Measurements from ENCODE around the gene RFX1.
"Not testable (repeated sequence)": the region's sequence is repeated elsewhere in the genome, so short reads cannot be mapped to it uniquely, and the experiment has no call there.

RFX1 gene

GRCh38 chr19:14026652-14027192 is 20.6 kb upstream of the RFX1 start:
- DNase-seq = not testable (repeated sequence)

DNA sequence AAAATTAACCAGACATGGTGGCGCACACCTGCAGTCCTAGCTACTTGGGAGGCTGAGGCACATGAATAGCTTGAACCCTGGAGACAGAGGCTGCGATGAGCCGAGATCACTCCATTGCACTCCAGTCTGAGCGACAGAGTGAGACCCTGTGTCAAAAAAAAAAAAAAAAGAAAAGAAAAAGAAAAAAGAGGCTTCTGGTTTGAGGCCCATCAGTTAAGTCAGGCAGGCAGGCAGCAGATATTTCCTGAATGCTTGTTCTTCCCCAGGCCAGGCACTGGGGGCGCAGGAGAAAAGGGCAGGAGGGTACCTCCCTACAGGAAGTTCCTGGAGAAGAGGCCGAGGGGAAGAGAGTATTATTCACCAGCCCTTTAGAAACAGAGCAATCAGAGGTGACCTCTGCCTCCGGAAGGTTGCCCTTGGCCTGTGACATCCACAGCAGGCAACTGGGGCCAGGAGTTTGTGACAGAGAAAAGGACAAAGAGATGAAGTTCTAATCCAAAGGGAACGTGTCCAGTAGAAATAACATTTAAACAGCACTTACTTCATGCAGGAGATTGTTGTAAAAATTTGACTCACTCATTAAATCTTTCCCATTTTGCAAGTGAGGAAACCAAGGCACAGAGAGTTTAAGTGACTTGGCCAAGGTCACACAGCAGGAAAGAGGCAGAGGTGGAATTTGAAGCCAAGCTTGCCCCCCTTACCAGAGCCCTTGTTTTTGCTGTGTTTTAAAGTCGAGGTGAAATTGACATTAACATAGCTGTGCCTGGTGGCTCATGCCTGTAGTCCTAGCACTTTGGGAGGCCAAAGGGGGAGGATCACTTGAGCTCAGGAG is 17.5 kb upstream of the RFX1 start:
- peak; percentile 39 for DNase-seq

DNA sequence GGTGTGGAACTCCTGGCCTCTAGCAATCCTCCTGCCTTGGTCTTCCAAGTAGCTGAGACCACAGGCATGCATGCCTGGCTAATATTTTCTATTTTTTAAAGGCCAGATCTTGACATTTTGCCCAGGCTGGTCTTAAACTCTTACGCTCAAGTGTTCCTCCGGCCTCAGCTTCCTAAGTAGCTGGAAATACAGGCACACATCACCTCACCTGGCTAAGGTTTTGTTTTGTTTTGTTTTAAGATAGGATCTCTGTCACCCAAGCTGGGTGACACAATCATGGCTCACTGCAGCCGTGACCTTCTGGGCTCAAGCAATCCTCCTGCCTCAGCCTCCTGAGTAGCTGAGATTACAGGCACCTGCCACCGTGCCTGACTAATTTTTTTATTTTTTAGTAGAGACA is 16.3 kb upstream of the RFX1 start:
- DNase-seq = no peak

DNA sequence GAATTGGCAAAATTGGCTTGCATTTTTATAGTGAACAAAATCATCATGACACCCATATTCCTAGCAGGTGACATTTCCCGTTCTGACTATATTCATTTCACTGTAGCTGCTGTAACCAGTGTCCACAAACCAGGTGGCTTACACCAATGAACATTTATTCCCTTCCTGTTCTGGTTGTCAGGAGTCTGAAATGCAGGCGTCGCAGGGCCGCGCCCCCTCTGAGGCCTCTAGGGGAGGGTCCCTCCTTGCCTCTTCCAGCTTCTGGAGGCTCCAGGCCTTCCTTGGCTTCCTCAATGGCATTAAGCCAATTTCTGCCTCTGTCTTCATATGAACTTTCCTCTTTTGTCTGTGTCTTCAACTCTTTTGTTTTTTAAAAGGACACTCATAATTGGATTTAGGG is 15.4 kb upstream of the RFX1 start:
- no peak for DNase-seq

DNA sequence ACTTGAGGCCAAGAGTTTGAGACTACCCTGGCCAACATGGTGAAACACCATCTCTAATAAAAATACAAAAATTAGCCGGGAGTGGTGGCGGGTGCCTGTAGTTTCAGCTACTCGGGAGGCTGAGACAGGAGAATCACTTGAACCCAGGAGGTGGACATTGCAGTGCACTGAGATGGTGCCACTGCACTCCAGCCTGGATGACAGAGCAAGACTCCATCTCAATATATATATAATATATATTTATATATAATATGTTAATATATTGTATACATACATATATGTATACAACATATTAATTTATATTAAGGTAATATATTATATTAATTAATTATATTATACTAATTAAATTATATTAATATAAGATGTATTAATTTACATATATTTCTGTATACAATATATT is 13.6 kb upstream of the RFX1 start:
- not testable (repeated sequence) for DNase-seq

DNA sequence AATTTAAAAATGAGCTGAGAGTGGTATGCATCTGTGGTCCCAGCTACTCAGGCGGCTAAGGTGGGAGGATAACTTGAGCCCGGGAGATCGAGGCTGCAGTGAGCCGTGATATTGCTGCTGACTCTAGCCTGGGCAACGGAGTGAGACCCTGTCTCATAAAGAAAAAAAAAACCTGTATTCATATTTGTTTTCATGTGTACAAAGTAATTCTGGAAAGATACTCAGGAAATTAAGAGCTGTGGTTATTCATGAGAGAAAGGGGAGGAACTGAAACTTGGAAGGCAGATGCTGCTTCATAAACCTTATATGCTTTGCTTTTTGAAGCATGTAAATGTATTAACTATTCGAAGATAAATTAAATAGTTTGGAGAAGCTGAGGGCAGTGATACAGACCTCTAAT is 13.0 kb upstream of the RFX1 start:
- DNase-seq = no peak

DNA sequence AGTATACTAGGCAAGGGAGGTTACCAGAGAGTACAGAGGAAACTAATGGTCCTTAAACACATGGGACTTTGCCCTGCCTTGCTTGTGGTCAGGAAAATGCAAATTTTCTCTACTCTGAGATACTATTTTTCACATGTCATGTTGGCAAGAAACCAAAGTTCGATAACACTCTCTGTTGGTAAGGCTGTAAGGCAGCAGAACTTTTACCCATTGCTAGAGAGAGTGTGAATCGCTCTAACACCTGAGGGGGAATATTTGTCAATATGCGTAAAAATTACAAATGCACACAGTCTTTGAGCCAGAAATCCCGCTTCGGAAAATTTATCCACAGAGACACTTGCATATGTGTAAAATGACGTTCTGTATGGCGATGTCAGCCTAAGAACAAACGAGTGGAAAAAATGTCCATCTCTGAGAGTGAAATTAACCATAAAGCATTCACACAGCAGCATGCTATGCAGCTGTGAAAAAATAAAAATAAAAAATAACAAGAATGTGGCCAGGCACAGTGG is 9.5 kb upstream of the RFX1 start:
- no peak for DNase-seq

GRCh38 chr19:14012378-14012915 is 6.3 kb upstream of the RFX1 start:
- no peak for DNase-seq

DNA sequence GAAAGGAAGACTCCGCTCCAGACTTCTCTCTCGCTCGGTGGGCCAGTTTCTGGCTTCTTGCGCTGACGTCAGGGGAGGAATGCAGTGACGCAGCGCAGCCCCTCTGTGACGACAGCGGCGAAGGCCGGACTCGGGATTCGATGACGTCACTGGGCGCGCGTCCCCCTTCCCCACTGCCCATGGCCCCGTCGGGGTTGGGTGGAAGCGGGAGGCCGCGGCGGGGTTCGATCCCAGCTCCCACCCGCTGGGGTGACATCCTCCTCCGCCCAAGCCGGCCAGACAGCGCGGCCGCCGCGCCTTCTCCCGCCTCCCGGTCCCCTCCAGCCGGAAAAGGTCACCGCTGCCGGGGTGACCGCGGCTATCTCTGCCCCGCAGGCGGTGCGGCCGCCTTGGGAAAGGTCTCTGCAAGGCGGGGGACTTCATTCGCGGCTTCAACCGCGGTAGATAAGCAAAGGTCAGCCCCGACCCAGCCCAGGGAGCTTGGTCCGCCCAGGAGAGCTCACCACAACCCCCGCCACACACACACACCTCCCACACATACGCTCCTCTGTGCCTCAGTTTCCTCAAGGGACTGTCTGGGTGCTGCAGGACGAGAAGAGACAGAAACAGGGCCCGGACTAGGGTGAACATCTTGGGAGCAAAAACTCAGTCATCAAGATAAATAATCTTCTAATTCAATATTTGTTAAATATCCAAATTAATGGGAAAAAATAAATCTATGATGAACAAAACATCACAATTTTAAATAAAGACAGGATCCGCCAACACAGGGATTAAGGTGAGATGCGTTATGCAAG is 844 bp upstream of the RFX1 start:
- no peak for DNase-seq

DNA sequence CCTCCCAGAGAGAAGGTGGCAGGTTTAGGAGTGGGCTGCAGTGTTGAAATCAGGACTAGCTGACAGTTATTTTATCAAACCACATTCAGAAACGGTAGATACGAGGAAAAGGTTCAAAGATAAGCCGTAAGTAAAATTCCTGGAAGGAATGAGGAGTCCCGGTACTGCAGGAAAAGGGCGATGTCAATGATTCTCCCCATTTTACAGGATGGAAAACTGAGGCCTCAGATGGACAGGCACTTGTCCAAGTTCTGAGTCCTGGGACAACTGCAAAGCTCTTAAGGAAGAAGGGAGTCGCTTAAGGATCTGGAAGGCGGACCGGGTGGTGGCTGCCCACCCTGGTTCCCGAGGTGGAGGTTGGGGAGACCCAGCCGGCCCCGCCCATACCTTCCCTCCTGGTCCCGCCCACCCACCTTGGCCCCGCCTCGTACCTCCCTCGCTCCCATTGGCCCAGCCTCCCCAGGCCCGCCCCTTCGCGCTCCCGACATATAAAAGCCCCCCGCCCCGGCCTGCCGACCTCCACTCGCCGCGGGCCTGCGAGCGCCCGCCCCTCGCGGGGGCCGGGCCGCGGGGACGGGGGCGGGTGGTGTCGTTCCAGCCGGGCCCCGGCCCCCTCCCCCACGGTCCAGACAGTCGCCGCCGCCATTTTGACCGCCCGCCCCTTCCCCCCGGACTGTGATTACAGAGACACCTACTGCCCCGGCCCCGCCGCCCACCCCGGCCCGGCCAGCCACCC is 603 bp downstream of the RFX1 start:
- DNase-seq = peak; percentile 85

- no peak for DNase-seq
Observed at GRCh38 chr19:14004619-14005348, 1.3 kb downstream of the RFX1 start.

- no peak for DNase-seq
Observed at GRCh38 chr19:14003251-14004055, 2.7 kb downstream of the RFX1 start.

DNA sequence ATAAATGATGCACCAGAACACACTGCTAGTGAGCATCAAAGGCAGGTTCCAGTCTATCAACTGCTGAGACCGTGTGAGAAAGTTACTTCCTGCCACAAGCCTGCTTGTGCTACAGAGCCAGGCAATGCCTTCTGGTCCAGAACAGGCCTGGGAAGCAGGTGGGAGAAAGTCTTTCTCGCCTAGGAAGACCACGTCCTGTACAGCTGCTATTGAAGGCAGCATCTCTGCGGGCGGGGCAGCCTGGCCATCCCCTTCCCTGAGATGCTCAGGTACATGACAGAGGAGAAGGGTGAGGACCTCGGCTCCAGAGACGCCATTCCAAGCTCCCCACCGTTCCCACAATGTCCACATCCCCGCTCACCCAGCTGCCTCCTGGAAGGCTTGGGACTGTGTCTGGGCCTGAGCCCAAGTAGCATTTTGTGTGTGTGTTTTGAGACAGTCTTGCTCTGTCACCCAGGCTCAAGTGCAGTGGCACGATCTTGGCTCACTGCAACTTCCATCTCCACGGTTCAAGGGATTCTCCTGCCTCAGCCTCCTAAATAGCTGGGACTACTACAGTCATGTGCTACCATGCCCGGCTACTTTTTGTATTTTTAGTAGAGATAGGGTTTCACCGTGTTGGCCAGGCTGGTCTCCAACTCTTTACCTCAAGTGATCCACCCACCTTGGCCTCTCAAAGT is 3.4 kb downstream of the RFX1 start:
- no peak for DNase-seq

DNA sequence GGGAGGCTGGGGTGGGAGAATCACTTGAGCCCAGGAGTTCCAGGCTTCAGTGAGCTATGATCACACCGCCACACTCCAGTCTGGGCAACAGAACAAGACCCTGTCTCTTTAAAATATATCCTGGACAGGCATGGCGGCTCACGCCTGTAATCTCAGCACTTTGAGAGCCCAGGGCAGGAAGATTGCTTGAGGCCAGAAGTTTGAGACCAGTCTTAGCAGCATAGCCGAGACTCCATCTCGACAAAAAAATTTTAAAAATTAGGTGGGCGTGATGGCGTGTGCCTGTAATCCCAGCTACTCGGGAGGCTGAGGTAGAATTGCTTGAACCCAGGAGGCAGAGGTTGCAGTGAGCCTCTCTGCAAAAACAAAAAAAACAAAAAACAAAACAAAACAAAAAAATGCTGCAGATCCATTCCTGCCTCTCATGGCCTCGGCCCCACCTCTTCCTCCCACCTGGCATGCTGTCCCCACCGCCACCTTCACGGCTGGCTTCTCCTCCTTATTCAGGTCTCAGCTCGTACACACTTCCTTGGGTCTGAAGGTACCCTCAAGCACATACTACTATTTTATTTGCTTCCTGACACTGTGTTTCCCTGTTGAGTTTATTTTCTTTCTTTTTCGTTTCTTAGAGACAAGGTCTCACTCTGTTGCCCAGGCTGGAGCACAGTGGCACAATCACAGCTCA is 5.3 kb downstream of the RFX1 start:
- DNase-seq = no peak

DNA sequence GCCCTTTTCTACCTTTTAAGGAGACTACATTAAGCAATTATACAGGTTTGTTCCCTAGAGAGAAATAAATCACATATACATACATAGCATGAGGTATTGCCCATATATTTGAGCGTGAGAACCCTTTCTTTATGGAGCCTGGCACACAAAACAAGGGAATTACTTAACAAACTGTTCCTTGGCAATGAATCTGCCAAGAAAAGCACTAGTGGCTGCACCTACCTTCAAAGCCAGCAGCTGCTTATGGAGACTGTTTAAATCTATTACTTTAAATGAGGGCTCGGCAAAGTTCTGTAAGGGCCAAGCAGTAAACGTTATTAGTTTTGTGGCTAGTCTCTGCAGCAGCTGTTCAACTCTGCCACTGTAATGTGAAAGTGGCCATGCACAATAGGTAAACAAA is 7.0 kb downstream of the RFX1 start:
- DNase-seq = no peak

- DNase-seq = no peak
Observed at GRCh38 chr19:13998426-13998825, 7.7 kb downstream of the RFX1 start.

GRCh38 chr19:13997631-13997962 is 8.5 kb downstream of the RFX1 start:
- DNase-seq = no peak

DNA sequence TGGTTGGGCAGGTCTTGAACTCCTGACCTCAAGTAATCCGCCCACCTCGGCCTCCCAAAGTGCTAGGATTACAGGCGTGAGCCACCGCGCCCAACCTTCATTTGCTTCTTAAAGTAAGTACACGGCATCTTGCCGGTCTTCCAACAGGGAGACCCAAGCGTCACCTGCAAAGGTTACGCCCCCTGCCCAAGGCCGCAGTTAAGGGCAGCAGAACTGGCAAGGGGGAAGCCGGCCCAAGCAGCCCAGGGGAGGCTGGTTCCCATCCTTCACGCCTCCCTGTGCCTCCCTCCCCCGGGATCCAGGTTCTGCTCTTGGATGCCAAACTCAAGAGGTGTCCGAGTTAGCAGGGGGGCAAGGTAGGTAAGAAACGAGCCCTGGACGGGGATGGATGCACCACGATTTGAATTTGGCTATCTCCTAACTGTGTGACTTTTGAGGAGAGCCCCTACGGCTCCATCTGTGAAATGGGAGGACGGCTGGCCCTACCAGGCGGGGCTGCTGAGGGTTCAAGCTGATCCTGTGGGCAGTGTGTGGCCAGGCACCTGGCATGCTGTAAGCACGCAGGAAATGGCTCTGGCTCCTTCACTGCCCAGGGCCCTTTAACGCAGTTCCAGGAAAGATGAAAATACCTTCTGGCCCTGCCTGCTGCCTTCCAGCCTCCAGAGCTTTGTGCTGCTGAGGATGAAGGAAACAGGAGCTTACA is 9.0 kb downstream of the RFX1 start:
- DNase-seq = no peak
